ENCODE results near the gene PDE4D. TPM values are rescaled to one million over a fixed set of nuclear protein-coding genes. Genes with fewer than 3 reads are reported as not detected.

Gene PDE4D
- total and polyA plus RNA-seq, 2 donors (not counting 3 experiments of a cell fraction or from before 2014, with no cell fraction given) = 34.5 to 51.2 TPM

DNA sequence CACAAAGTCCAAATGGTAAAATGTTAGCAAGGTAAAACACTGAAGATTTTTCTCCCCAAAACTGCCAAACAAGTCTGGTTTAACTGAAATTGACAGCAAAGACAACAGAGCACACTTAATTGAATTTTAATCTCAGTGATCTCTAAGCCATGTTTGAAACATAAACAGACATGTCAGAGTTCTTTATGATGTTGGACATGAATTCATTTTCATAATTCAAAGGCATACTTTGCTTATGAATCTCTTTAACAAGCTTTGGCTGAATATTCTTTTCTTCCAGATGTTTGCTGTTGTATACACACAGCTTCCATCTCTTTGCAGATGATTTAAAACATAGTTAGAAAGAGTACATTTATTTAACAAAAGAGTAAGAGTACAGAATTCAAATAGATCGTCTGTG lies 801.6 kb downstream of the PDE4D start:
- Histone ChIP-seq H3K79me2 (ENCODE audit: control insufficient read depth, insufficient read depth, low read length) (no peaks in the 10 kb centered on the region), H3K4me1 (ENCODE audit: control insufficient read depth, extremely low read depth, insufficient read depth, low read length) (no peaks in the 10 kb centered on the region), H3K9ac (replicated peaks; ENCODE audit: extremely low read depth, insufficient read depth, low read length) (no peak overlapping the region), H3K9me1 (replicated peaks; ENCODE audit: control insufficient read depth, extremely low read depth, insufficient read depth, low read length) (no peaks in the 10 kb centered on the region), H3K4me2 (ENCODE audit: insufficient read depth, low read length) (no peak overlapping the region), H4K20me1 (replicated peaks; ENCODE audit: control insufficient read depth, extremely low read depth, insufficient read depth, low read length) (no peaks in the 10 kb centered on the region), H3K4me3 (replicated peaks in 1 of 3; ENCODE audit: insufficient read depth in 1 of 3, low read depth in 1 of 3, low read length in 3 of 3) (no peak overlapping the region), H2AFZ (ENCODE audit: low read depth, low read length) (no peak overlapping the region), H3K27ac (ENCODE audit: insufficient read depth, low read depth, low read length) (no peak overlapping the region), H3K27me3 (ENCODE audit: control insufficient read depth in 2 of 2, insufficient read depth in 2 of 2, low read length in 2 of 2) (no peaks in the 10 kb centered on the region), H3K9me3 (replicated peaks; ENCODE audit: control insufficient read depth, insufficient read depth, low read length) (no peaks in the 10 kb centered on the region), H3K36me3 (ENCODE audit: control insufficient read depth in 2 of 2, extremely low read depth in 1 of 2, insufficient read depth in 2 of 2, low read length in 2 of 2) (no peaks in the 10 kb centered on the region)
- DNase-seq (ENCODE audit: low read depth, low spot score) = no peak
- no TSS peak for BruUV-seq (replicated peaks)
- ChIA-PET POLR2A (no interaction called here), CTCF (interaction anchor here (1.0 kb wide), 1 partner anchor 20 kb away, joined by 3 read pairs; no protein-coding TSS in a partner anchor)
- intact Hi-C loops (cut with micrococcal nuclease) = no loop called here
- TF ChIP-seq, protein P1, sequence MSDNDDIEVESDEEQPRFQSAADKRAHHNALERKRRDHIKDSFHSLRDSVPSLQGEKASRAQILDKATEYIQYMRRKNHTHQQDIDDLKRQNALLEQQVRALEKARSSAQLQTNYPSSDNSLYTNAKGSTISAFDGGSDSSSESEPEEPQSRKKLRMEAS (IDR thresholded peaks at IDR 0.05; ENCODE audit: insufficient read depth, insufficient read length) = no peak
- dilution Hi-C loops (cut with MboI; ENCODE audit: extremely low pct_ligation_motif_present, low sequenced_read_pairs) = no loop called here
- FAIRE-seq = no peak

DNA sequence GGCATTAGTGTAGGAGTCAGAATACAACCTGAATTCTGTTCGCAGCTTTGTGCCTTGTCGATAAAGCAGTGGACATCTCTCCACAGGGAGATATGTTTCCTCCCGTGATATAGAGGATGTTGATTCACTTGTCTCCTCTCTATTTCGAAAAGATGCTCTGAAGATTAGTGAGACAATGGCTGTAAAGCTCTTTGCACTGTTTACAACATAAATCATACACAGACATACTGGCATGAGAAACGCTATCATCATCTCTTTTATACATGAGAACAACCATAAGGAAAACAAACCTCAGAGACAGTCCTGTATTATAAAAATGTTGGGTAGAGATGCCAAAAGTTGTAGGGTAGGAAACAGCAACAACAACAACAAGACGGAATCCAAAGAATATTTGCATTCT lies 803.2 kb downstream of the PDE4D start:
- no peaks in the 10 kb centered on the region for H3K4me1 ChIP-seq (ENCODE audit: control insufficient read depth, extremely low read depth, insufficient read depth, low read length)
- dilution Hi-C loops (cut with MboI; ENCODE audit: extremely low pct_ligation_motif_present, low sequenced_read_pairs) (no loop called here), intact Hi-C loops (cut with micrococcal nuclease) (no loop called here)
- H4K20me1 ChIP-seq (replicated peaks; ENCODE audit: control insufficient read depth, extremely low read depth, insufficient read depth, low read length) = no peaks in the 10 kb centered on the region
- no peak overlapping the region for H3K9ac ChIP-seq (replicated peaks; ENCODE audit: extremely low read depth, insufficient read depth, low read length)
- H3K36me3 ChIP-seq (ENCODE audit: control insufficient read depth in 2 of 2, extremely low read depth in 1 of 2, insufficient read depth in 2 of 2, low read length in 2 of 2) = no peaks in the 10 kb centered on the region
- no peaks in the 10 kb centered on the region for H3K9me3 ChIP-seq (replicated peaks; ENCODE audit: control insufficient read depth, insufficient read depth, low read length)
- no TSS peak for BruUV-seq (replicated peaks)
- H3K4me2 ChIP-seq (ENCODE audit: insufficient read depth, low read length) = no peak overlapping the region
- DNase-seq (ENCODE audit: low read depth, low spot score) = no peak
- no peak overlapping the region for H3K4me3 ChIP-seq (replicated peaks in 1 of 3; ENCODE audit: insufficient read depth in 1 of 3, low read depth in 1 of 3, low read length in 3 of 3)
- CTCF ChIA-PET = no interaction called here
- FAIRE-seq = no peak
- POLR2A ChIA-PET = no interaction called here
- H3K27me3 ChIP-seq (ENCODE audit: control insufficient read depth in 2 of 2, insufficient read depth in 2 of 2, low read length in 2 of 2) = no peaks in the 10 kb centered on the region
- TF ChIP-seq, protein P2, sequence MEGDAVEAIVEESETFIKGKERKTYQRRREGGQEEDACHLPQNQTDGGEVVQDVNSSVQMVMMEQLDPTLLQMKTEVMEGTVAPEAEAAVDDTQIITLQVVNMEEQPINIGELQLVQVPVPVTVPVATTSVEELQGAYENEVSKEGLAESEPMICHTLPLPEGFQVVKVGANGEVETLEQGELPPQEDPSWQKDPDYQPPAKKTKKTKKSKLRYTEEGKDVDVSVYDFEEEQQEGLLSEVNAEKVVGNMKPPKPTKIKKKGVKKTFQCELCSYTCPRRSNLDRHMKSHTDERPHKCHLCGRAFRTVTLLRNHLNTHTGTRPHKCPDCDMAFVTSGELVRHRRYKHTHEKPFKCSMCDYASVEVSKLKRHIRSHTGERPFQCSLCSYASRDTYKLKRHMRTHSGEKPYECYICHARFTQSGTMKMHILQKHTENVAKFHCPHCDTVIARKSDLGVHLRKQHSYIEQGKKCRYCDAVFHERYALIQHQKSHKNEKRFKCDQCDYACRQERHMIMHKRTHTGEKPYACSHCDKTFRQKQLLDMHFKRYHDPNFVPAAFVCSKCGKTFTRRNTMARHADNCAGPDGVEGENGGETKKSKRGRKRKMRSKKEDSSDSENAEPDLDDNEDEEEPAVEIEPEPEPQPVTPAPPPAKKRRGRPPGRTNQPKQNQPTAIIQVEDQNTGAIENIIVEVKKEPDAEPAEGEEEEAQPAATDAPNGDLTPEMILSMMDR (IDR thresholded peaks at IDR 0.05; ENCODE audit: extremely low read depth in 1 of 2, insufficient read depth in 1 of 2, low read depth in 1 of 2, low read length in 2 of 2) = no peak
- TF ChIP-seq JUN (IDR thresholded peaks at IDR 0.05; ENCODE audit: borderline replicate concordance, insufficient read depth, insufficient read length, low read depth) (no peak), GATA2 (IDR thresholded peaks at IDR 0.05; ENCODE audit: insufficient read depth, insufficient read length, low read depth, low read length) (no peak), EZH2 (IDR thresholded peaks at IDR 0.05; ENCODE audit: borderline replicate concordance, low read depth, low read length, severe bottlenecking) (no peak), MYC (IDR thresholded peaks at IDR 0.05; ENCODE audit: low read depth, low read length) (no peak), FOS (IDR thresholded peaks at IDR 0.05; ENCODE audit: borderline replicate concordance, insufficient read depth, low read length) (no peak), POLR2A (IDR thresholded peaks at IDR 0.05; ENCODE audit: low read depth, low read length) (no peak), POLR2AphosphoS5 (IDR thresholded peaks at IDR 0.05; ENCODE audit: insufficient read depth, low read depth, low read length) (no peak)
- TF ChIP-seq, protein P1 (IDR thresholded peaks at IDR 0.05; ENCODE audit: insufficient read depth, insufficient read length) = no peak
- H3K9me1 ChIP-seq (replicated peaks; ENCODE audit: control insufficient read depth, extremely low read depth, insufficient read depth, low read length) = no peaks in the 10 kb centered on the region
- no peak overlapping the region for H3K27ac ChIP-seq (ENCODE audit: insufficient read depth, low read depth, low read length)
- no peaks in the 10 kb centered on the region for H3K79me2 ChIP-seq (ENCODE audit: control insufficient read depth, insufficient read depth, low read length)
- no peak overlapping the region for H2AFZ ChIP-seq (ENCODE audit: low read depth, low read length)

All from endothelial cell of umbilical vein (primary cell).